ENCODE data around the gene AAGAB. TPM values are rescaled to one million over a fixed set of nuclear protein-coding genes. Genes with fewer than 3 reads are reported as not detected.

AAGAB gene
- polyA plus RNA-seq, 1 donor = 17.9 TPM

DNA sequence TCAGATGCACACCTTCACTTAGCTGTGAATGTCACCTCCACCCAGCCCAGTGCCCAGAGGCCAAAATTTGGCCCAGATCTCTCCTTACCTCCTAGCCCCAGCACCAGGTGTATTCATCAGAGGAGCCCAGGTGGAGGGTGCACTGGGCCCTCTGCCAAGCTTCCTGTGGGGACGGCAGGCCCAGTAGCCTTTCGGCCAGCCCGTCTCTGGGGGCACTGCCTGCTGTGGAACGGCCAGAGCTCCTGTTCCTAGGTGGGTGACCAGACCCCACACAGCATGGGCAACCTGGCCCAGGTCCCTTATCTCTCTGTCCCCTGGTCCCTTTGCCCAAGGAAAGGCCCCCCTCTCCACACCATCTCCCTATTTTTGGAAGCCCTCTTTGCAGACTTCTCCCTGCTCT is 67.8 kb downstream of the AAGAB start:
- no peak for DNase-seq

DNA sequence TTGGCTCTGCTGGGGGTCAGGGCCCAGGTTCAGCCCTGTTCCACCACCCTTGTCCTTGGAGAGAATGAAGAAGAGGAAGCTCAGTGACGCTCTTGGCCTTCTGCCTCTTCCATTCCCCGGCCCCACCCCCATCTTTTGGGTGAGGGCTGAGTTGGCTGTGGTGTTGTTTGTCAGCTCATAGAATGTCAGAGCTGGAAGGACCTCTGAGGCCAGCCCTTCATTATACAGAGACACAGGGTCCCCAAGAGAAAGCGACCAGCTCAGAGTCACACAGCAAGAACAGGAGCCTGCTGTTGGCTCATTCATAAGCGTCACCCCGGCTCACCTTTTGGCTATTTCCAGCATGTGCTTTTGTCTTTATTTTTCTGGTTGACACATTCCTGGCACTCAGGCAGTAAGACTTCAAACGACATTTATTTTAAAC is 68.2 kb downstream of the AAGAB start:
- no peak for DNase-seq

DNA sequence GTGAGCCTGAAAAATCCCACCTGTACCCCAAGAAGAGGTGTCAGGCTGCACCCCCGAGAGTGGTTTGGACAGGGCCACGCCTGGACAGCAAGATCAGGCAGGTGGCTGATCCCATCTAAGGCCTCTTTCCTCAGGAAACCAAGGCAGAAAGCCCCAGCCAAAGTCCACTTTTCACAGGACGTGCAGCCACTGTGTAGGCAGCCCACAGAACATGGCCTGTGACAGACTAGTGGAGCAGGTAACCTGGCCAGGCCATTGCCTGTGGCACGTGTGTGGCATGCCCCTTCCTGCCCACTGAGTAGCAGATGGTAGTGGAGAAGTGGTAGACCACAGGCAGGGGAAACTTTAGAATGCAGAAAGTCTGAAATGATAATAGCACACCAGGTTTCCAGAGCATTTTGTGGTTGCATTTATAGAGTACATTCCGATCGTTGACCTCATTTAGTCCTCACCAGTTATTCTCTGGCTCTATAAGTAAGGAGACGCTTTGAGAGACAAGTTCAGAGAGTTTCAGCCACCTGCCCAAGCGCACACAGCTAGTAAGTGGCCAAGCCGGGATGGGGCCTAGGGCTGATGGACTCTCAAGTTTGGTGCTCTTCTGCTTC is 68.7 kb downstream of the AAGAB start:
- no peak for DNase-seq

DNA sequence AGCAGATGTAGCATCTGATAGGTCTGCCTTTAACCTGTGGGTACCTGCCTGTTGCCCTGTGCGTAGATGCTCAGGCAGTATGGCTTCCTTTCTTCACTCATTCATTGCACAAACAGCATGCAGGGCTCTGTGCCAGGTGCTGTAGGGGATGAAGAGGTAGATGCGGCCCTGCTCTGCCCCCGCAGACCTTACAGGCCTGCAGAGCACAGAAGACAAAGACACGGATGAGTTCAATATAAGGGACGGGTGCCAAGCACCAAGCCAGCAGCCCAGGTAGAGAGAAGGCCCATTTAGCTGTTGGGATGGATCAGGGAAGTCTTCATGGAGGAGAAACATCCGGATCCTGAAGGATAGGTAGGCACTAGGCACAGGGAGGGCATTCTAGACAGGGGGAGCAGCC is 69.4 kb downstream of the AAGAB start:
- DNase-seq = no peak

DNA sequence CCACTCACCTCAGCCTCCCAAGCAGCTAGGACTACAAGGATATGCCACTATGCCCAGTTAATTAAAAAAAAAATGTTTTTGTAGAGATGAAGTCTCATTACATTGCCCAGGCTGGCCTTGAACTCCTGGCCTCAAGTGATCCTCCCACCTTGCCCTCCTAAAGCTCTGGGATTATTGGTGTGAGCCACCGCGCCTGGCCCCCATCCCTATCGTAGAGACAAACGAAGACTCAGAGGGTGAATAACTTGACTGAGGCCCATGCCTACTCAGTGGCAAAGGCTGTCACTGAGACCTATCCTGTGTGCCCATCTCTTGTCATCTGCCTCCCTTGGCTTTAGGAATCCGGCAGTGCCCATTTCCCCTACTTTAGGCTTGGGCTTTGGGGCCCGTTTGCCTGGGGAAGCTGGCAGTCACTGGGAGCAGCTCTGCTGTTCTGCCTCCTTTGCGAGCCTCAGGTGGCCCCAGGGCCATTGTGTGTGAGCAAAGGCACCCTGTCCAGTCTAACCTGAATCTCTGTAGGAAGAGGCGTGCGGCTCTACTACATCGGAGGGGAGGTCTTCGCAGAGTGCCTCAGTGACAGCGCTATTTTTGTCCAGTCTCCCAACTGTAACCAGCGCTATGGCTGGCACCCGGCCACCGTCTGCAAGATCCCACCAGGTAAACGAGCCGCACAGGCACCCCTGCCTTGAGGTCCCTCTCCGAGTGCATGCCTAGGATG is 70.1 kb downstream of the AAGAB start:
- DNase-seq = no peak

DNA sequence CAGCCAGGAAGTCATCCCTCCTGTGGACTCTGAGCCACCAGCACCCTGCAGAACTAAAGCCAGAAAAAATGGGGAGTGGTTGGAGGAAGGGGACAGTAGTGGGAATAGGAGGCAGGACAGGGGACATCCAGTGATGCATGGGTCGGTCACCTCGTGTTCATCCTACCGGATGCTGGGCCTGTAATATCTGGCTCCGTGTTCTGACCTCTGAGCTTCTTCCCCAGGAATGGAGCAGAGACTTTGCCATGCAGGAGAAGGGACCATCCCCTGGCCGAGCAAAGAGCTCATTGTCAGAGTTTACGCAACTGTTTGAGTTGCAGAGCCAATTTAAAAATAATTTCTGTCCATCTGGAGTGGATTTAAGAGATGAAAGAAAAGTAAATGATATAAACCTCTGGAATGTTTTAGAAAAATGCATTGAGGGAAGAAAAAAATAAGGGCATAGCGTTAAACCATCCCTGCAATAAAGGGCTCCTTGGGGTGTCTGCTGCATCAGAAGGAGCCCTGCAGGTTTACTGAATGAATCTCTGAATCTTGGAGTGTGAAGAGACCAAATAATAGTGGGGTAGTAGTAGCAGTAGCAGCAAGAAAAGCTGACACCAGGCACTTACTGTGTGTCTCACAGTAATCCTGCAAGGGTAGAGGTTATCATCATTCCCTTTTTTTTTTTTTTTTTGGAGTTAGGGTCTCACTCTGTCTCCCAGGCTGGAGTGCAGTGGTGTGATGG is 70.9 kb downstream of the AAGAB start:
- no peak for DNase-seq

DNA sequence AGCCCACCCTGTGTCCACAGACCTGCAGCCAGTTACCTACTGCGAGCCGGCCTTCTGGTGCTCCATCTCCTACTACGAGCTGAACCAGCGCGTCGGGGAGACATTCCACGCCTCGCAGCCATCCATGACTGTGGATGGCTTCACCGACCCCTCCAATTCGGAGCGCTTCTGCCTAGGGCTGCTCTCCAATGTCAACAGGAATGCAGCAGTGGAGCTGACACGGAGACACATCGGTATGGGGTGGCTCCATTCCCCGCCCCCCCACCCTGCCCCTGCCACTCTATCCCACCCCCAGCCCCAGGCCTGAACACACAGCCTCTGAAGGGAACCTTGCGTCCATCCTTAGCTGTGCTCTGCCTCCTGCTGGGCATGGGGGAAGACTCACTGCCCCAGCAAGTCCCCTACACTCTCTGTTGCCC is 73.2 kb downstream of the AAGAB start:
- no peak for DNase-seq

DNA sequence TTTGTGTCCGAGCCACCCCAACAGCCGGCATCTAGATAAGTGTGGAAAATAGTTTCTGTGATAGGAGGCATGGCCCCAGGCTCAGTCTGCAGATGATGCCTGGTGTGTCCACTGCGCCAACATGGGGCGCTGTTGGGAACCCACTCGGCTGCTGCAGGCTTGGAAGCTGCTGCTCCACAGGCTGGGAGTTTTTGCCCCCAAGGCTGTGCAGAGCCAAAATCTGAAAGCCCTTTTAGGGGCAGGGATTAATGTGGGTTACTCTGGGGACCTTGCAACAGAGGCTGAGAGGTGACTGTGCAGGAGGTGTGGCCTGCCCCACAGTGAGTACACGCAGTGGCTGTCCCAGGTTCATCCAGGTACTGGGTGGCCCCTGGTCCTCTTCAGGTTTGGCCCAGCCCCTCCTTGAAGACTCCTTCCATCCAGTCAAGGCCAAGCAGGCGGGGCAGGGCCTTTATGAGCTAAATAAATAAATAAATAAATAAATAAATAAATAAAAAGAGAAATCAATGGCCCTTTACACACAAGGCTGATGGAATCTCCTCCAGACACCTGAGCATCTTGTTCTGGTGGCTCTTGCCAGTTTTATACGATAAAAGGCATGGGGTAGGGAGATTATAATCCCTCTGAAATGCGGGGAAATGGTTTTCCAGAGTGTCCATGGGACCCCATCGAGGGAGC is 73.8 kb downstream of the AAGAB start:
- no peak for DNase-seq

DNA sequence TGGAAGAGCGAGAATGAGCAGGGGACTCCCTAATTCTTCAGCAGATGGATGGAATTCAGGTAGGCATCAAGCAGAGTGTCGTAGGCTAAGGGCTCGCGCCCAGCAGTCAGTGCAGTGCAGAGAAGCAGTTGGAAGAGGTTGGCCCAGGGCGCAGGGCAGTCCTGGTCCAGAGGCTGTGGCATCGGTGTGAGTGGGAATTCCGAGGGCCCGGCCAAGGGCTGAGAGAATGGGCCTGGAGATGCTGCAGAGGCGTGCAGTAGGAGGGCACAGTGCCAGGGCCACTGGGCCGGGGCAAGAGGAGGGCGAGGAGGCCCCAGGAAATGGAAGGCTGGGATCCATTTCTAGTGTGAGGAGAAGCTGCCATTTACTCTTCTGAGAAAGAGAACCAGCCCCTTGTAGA is 74.4 kb downstream of the AAGAB start:
- DNase-seq = no peak

DNA sequence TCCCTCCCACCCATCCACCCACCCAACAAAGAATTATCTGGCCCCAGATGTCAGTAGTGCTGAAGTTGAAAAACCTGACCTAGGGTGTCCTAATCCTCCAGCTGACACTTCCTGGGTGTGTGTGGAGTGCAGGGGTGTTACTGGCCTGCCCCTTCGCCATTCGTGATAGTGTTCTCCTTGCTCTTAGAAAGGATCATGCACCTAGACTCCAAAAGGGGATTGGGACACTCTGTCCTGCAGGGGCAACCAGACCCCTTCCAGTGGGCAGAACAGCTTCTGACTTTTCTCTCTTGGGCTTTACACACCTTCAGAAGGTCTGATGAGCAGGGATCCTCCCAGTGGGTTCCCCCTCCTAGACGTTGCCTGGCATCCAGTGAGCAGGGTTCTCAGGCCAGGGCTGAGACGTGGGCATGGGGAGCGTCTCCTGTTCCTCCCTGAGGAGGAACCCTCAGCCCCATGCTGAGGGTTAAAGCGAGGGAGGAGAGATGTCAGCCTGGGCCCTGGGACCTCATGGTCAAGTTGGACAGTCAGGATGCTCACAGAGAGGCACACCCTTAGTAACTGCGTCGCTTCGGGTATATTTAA is 75.0 kb downstream of the AAGAB start:
- DNase-seq = no peak

DNA sequence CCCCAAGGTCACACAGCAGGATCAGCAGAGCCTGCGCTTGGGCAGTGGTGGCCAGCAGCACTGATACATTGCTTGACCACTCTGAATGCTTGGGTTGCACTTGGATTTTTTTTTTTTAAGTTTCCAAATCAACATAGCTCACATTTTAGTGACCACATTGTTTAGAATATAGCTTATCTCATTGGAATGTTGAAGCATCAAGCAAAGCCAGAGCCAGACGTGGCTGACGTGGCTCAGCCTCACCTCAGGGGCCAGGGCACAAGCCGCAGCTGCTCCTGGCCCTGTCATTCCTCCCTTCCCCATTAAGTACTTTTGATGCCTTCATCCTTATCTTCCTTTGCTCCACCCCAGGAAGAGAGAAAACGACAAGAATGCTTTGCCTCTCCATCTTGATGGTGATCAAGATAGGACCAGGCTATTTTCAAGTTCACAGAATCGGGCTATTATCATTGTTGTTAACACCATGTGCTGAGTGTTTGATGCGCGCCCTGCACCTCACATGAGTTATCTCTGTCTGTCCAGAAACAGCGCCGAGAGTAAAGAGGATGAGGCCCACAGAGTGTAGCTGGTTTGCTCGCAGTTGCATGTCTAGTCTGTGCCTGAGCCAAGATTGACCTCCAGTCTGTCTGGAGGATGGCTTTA is 75.8 kb downstream of the AAGAB start:
- no peak for DNase-seq

DNA sequence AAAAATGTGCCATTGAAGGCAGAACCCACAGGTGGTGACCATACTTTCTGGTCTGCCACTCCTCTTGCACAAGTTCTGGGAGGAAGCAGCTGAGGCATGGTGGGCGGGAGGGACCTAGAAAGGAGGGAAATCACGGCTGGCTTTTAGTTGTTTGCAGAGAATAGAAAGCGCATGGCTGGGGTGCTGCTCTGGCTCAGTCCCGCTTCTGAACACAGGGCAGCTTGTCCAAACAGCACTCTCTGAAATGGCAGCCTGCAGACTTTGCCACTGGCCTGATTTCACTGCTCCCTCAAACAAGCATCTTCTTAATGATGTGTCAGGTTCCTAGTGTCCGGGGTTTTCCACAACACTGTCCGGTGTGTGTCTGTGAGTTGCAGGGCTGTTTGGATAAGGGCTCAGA is 76.7 kb downstream of the AAGAB start:
- DNase-seq = no peak

DNA sequence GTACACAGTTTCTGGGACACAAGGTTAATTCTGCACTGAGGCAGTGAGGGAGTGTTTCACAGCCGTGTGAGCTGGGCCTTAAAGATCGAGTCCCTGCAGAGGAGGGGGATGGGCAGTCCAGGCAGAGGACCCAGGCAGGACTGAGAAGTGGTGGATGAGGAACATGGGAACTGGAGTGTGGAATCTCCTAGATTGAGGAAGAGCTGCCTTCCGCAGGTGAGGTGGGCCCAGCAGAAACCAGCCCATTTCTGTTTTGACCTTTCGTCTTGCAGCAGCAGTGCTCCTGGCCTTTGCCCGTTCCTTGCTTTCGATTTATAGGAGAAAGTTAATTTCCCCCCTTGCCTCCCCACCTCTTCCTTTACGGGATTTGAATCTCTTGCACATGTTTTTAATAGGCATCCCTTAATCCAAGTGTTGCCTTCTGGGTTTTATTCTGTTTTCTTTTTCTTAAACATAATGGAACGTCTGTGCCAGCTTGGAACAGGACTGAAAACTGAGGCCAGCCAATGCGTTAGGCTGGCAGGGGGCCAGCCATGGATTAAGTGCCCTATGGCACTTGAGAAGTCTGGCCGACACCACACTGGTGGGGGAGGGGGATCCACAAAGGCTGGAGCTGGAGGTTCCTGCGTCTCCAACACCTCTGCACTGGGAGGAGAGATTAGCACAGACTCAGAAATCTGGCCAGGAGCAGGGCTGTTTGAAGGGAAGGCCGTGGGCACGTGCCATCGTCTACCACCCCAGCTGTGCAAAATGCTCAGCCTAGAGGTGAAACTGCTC is 78.1 kb downstream of the AAGAB start:
- no peak for DNase-seq

DNA sequence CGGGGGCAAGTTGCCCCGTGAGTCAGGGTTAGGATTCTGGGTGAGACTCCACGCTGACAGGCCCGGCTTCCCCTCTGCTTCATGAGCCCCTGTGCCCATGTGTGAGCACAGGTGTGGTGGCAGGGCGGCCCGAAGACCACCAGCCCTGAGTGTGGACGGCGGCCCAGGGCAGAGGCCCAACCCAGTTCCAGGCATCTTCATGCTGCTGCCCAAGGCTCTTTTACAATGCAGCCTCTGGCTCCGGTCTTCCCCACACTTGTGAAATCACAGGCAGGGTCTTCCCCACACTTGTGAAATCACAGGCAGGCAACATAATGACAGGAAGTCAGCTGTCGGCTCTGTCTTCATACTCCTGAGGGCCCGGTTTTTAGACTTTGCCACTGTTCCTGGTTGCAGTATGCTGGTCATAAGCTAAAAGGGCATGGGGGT is 78.8 kb downstream of the AAGAB start:
- no peak for DNase-seq

DNA sequence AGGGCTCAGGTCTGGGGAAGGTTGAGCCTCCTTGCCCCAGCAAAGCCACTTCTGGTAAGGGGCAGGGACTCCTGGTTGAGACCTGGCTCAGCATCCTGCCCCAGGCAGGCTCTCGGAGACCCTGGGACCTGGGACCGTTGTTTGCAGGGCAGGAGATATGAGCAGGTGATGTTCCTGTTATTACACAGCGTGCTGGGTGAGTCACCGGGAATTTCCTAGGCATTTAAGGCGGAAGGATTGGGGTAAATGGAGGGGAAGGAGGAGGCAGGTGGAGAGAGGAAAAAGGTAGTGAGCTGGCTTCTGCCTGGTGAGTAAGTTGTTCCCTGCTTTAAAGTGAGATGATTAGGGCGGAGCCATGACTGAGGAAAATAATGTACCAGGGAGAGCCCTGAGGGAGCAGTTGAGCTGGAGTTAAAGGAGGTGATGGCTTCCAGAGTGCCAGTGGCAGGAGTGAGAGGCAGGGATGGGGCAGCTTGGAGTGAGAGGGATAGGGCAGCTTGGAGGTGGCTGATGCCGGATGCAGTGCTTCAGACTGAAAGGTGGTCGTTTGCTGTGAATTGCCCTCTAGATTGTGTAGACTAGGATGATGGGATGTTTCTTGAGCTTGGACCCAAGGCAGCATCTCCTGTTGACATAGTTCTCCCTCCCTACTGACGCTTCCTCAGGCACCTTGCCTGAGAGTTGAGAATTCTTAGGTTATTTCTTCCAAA is 79.4 kb downstream of the AAGAB start:
- DNase-seq = no peak

DNA sequence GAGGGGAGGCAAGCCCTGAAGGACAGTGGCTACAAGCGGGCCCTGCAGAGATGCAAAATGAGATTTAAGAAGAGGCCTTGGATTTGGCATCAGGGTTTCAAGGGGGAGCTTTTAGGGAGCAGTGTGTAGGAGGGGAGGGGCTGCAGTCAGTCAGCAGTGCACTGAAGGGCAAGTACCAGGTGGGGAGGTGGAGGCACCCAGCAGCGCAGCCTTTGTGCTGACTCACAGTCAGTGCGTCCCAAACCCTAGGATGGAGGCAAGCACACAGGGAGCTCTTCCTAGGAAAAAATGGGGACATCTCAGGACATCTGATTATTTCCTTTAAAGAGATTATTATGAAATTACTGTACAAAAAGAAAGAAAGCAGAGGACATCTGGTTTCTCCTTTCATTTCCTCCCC is 80.0 kb downstream of the AAGAB start:
- DNase-seq = no peak

DNA sequence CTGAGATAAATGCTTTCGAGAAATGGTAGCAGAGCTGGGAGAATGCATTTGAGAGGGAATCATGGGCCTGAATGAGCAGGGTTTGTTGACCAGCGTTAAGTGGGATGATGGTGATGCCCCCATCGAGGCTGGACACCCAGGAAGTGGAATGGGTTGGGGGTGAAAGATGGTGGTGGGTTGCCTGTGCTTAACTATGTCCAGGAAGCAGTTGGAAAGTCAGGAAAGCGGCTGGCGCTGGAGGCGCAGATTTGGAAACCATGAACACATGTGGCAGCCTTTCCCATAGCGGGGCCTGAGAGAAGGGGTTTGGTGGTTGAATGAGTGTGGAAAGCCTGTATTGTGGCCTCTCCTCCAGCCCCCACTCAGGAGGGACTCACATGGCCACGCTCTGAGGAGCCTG is 80.7 kb downstream of the AAGAB start:
- no peak for DNase-seq

DNA sequence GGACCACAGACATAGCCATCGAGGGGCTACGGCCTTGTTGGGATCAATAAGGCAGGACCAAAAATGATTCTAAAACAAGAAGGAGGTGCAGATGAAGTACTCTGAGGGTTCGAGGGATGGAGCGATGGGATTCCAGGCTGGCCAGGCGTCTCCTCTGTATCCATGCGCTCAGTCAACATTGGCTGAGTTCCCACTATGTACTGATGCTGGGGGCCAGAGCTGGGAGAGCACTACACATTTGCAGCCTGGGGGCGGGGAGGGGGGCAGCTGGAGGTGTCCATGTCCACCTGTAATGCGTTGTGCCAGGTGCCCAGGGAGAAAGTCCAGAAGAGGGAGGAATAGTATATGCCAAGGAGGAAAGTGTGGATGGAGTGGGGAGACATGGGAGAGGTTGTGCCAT is 81.5 kb downstream of the AAGAB start:
- DNase-seq = no peak

DNA sequence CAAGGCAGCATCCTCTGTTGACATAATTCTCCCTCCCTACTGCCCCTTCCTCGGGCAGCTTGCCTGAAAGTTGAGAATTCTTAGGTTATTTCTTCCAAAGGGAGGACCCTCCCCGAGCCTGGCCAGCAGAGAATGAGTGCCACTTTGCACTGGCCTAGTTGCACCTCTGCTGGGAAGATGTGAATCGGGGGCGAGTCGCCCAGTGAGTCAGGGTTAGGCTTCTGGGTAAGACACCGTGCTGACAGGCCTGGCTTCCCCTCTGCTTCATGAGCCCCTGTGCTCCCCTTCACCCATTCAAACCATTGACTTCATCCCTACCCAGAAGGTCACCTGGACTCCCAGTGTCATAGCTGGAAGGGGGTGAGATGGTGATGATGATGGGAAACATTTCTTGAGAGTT is 82.3 kb downstream of the AAGAB start:
- no peak for DNase-seq

DNA sequence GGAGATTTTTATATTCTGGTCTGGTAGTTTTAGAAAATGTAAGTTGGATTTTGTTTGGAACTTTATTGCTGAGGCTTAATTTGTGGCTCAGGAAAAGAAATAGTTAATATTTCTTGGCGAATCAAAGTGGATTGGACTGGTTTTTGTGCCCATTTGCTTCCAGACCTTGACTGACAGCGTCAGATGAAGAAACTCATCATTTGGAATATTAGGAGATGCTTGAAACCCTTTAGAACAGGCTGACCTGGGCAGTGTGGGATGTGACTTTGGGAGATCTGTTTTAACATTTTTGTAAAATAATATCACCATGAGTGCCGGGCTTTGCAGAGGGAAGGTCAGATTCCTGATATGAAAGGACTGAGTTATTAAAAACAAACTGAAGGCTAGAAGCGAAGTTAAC is 83.0 kb downstream of the AAGAB start:
- DNase-seq = no peak

Data from hindlimb muscle (tissue), 1 donor.